Right renal cortex interstitium (tissue), 3 donors: ENCODE data around the gene RCSD1. TPM values are rescaled to one million over a fixed set of nuclear protein-coding genes. Genes with fewer than 3 reads are reported as not detected.
"Not testable (repeated sequence)": the region's sequence is repeated elsewhere in the genome, so short reads cannot be mapped to it uniquely, and the experiment has no call there.

Experiments
- DNase-seq, 3 donors: peaks; one replicate each; pipeline ENCODE4 v3.0.0-alpha.2; 2013; ENCODE audit warnings: low read depth in 3 of 3, low spot score in 2 of 3
- polyA plus RNA-seq, 3 donors: library from polyadenylated mRNA; unstranded; fragments of 120-200 nt; gene quantifications; one replicate each; pipeline ENCODE4 v1.2.1, GENCODE V29; 2013; ENCODE audit not compliant: insufficient read length in 3 of 3

Gene RCSD1
- polyA plus RNA-seq, 3 donors, result 12.0 to 15.5 (median 13.5) TPM

- DNase-seq, result no peak
These were observed 80.8 kb downstream of the RCSD1 start for GRCh38 chr1:167710836-167711235.

DNA sequence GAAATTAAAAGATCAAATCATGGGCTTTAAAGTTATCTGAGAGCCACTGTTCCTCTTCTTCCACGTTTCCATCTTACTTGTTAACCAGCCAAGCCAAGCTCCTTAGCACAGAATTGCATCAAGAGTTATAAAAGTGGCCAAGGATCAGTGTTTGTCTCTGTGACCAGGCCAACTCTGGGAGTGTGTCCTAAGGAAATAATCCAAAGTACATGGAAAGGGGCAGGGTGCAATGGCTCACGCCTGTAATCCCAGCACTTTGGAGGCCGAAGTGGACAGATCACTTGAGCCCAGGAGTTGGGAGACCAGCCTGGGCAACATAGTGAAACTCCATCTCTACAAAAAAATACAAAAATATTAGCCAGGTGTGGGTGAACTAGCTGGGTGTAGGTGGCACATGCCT lies 81.8 kb downstream of the RCSD1 start:
- no peak for DNase-seq

DNA sequence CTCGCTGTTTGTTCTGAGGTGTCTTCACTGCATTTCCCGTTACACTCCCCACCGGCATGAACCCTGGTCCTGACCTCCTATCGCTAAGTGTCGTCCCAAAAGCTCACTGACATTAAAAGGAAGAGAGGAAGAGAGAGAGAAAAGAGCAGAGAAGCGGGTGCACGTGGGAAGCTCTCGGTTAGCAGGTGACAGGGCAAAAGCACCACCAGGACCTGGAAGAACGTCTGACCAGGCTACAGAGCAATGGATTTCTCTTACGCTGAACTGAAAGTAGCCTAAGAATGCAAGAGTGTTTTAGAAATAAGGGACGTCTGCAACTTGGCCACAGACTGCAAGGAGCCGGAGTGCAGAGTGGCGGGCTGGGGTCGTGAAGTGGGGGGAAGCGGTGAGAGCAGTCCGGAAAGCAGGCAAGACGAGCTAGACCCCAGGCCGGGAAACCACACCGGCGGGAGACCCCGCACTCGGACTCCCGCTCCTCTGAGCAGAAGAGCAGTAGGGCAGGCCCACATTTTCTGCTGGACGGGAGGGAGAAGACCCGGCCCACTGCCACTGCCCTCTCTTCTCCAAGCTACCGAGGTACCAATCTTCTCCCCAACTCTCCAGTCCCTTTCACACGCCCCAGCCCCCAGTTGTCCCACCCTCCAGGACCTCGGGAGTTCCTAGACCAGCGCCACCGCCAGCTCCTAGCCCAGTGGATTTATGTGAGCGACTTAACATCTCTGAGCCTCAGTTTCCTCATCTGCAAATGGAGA lies 83.5 kb downstream of the RCSD1 start:
- no peak for DNase-seq

GRCh38 chr1:167714098-167714438 lies 84.0 kb downstream of the RCSD1 start:
- DNase-seq, result no peak

DNA sequence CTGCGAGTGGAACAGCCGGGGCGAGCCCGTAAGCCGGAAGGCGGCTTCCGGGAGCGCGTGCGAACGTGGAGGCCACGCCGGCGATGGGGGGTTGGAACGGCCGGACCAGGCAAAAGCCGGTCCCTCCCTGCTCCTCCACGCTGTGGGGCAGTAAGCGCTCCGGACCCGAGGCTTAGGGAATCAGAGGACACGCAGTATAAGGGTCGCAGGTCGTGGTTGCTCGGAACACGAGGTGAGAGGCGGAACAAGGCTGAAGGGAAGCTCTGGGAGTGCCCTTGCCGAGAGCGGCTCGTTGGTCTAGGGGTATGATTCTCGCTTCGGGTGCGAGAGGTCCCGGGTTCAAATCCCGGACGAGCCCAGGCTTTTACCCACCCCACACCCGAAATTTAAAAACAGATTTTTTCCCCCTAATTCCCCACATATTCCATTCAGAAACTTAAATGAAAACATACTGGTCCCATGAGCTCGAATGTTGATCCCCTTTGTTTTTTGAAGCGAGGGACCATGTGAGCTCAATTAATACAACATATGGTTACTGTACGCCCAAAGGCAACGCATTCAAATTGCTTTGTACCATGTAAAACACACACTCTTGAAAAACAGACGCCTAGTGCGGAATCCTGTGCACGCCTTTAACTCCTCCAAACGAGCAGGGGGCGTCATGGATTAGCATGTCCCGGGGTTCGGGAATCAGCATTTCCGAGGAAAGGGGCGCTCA lies 84.6 kb downstream of the RCSD1 start:
- DNase-seq, result peak in 2 of 3 donors; percentile 81 to 85

DNA sequence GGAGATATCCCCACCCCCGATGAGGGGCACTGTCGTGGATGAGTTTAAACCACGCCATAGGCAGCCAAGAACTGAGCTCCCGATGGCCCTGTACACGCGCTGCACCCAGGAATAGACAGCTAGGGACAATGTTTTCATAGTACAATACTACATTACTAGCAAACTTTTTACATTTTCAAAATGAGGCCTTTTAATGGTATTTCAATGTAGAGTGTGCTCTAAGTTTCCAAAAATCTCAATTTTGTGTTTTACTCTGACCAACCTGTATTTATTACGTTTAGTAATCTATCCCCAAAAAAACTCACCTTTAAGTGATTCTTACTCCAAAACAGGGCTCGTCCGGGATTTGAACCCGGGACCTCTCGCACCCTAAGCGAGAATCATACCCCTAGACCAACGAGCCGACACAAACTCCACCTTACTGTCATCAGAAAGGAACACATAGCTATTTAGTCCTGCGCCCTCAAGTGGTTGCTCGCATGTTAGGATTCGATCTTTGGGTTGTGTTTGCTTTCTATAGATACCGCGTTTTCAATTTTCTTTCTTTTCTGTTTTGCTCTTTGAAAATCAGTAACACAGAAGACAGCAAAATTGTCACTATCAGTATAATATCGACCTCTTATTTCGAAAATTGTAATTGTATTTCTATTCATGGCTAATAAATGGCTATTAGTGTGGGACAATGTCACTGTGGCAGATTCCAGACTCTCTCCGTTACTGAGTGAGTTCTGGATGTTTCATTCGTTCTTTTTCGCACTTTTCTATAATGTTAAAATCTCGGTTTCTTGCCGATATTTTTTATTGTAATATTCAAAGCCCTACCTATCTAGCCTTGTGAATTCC lies 85.3 kb downstream of the RCSD1 start:
- peak; percentile 77 to 89 (median 81) for DNase-seq

DNA sequence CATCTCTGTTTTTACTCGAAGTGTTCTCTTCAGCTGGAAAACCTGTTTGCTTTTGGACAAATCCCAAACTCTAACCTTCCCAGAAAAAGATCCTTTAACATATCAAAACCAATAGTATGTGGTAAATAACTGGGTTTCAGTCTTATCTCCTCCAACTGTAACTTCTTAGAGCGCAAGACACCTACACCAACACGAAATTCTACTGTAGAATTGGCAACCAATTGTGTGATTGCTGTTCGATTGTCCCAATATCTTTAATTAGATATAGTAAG lies 85.9 kb downstream of the RCSD1 start:
- no peak for DNase-seq

GRCh38 chr1:167717351-167717750 lies 87.3 kb downstream of the RCSD1 start:
- DNase-seq, result no peak

DNA sequence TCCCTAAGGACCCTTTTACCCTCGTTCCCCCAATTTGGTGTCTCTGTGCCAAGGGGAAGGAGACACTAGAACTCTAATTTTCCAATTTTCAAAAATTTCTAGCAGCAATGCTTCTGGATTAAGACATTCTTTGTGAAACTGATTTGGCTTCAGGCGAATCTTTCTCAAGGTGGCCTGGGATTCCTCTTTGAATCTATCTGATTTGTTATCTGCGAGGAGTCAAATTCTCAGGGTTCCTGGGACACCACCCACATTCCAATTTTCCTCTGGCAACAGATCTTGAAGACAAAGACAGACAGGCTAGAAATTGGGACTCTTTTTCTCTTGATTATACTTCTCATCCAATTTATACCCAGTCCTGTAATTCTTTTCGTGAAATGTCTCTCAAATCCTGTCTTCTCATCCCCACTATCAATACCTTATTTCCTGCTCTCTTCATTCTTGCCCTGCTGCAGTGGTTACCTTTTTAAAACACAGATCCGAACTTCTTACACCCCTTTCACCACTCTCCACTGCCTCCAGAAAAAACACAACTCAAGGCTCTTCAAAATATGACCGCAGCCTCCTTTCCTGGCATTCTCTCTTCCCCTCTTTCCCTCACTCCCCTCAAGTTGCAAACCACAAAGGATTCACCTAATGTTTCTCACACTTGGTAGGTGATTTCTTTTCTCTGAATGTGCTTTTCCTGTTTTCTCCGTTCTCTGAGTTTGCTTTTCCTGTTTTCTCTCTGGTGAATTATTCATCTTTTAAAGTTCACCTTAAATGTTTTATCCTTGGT lies 89.1 kb downstream of the RCSD1 start:
- DNase-seq, result no peak

- DNase-seq, result not testable (repeated sequence)
These were observed 89.8 kb downstream of the RCSD1 start for GRCh38 chr1:167719715-167720421.

DNA sequence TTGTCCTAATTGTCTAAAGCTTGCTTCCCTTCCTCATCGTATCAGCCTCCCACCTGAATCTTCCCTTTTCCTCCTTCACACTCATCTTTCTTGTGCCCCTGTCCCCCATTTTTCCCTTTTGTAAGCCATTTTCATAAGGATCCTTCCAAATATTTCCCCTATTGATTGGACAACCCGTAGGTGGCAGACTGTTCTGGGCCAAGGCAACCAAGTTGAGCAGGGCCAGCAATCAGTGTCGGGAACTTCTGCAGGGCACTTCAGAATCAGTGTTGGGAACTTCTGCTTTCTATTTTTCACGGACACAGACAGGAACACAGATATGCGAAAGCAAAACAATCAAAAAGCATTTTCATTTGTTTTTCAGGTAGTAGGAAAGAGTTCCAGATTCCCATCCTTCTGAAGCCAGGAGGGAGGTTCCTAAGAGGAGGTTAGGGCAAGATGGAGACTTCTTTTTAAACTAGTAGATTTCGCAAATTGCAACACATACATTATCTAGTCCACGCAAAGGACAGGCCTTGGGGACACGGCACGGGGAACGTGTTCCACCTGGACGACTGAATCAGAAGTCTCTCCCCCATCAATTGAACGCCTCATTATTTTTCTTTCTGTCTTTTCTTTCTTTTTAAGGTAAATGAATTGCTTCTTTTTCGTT lies 91.1 kb downstream of the RCSD1 start:
- no peak for DNase-seq

GRCh38 chr1:167721617-167722151 lies 91.7 kb downstream of the RCSD1 start, which contains the start of gene MPZL1:
TSS of gene MPZL1 (plus strand) at chr1:167721982. CDS start at chr1:167722152, 170 bp downstream.
- DNase-seq, result peak; percentile 86 to 92 (median 91)

- no peak for DNase-seq
These were observed 92.3 kb downstream of the RCSD1 start for GRCh38 chr1:167722152-167722869.

- no peak for DNase-seq
These were observed 92.8 kb downstream of the RCSD1 start for GRCh38 chr1:167722870-167723251.

GRCh38 chr1:167723707-167724323 lies 93.8 kb downstream of the RCSD1 start:
- DNase-seq, result no peak

- DNase-seq, result no peak
These were observed 96.0 kb downstream of the RCSD1 start for GRCh38 chr1:167726008-167726407.

- DNase-seq, result no peak
These were observed 98.9 kb downstream of the RCSD1 start for GRCh38 chr1:167728818-167729410.

DNA sequence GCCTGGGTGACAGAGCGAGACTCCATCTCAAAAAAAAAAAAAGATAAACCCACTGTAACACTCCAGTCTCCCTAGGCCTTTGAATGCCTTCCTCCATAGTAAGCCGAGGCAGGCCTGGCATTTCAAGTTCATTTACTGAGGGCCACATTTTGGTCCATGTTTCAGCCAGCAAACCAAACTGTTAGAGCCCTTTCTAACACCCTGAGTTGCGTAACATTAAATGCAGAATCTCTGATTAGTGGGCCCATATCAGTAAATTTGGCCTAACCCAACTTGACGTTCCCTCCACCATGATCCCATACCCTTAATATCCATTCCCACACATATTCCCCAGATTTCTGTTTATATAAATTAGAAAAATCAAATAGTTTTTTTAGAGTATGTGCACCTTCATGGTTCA lies 104.2 kb downstream of the RCSD1 start:
- DNase-seq, result no peak
